ENCODE measurements around the gene CCDC102A. TPM values are rescaled to one million over a fixed set of nuclear protein-coding genes. Genes with fewer than 3 reads are reported as not detected.
"Not testable (repeated sequence)": the region's sequence is repeated elsewhere in the genome, so short reads cannot be mapped to it uniquely, and the experiment has no call there.

Gene CCDC102A
- total RNA-seq, 2 experiments from 2014 or later: 16.3 to 18.2 TPM

- CTCF ChIA-PET: interaction anchor here (4.3 to 9.0 kb wide), 2 partner anchors 35 to 75 kb away, joined by 31 to 244 read pairs; partner anchors contain the start of gene CCDC102A
- Mint-ChIP-seq H3K27me3 (ENCODE audit: low read depth) (no peaks in the 10 kb centered on the region), H3K4me3 (no peak overlapping the region), H3K9me3 (ENCODE audit: insufficient read depth) (no peaks in the 10 kb centered on the region), H3K36me3 (ENCODE audit: low read depth) (peaks cover 26% of the 10 kb centered on the region), H3K27ac (peak overlapping the region; percentile 32), H3K4me1 (ENCODE audit: low read depth) (peaks cover 47% of the 10 kb centered on the region)
- ATAC-seq (no peak), DNase-seq (peak; percentile 13)
- POLR2A ChIA-PET: no interaction called here
Measured at GRCh38 chr16:57574086-57574485, 37.7 kb upstream of the CCDC102A start.

- ChIA-PET POLR2A (no interaction called here), CTCF (interaction anchor here (9.0 kb wide), 1 partner anchor 76 kb away, joined by 244 read pairs; no protein-coding TSS in a partner anchor)
- Mint-ChIP-seq H3K9me3 (ENCODE audit: insufficient read depth) (no peaks in the 10 kb centered on the region), H3K4me1 (ENCODE audit: low read depth) (peaks cover 38% of the 10 kb centered on the region), H3K27ac (peak overlapping the region; percentile 60), H3K36me3 (ENCODE audit: low read depth) (peaks cover 32% of the 10 kb centered on the region), H3K27me3 (ENCODE audit: low read depth) (no peaks in the 10 kb centered on the region), H3K4me3 (no peak overlapping the region)
- DNase-seq (peak; percentile 14), ATAC-seq (no peak)
Measured at GRCh38 chr16:57572978-57573728, 36.8 kb upstream of the CCDC102A start.

GRCh38 chr16:57571098-57571497, 34.7 kb upstream of the CCDC102A start:
- no peaks in the 10 kb centered on the region for H3K27me3 Mint-ChIP-seq (ENCODE audit: low read depth)
- ChIA-PET CTCF (interaction anchor here (9.0 kb wide), 1 partner anchor 78 kb away, joined by 244 read pairs; no protein-coding TSS in a partner anchor), POLR2A (interaction anchor here (0.9 kb wide), 1 partner anchor 9 kb away, joined by 3 read pairs; no protein-coding TSS in a partner anchor)
- H3K4me3 Mint-ChIP-seq: no peak overlapping the region
- ATAC-seq (no peak), DNase-seq (no peak)
- H3K36me3 Mint-ChIP-seq (ENCODE audit: low read depth): peaks cover 44% of the 10 kb centered on the region
- H3K9me3 Mint-ChIP-seq (ENCODE audit: insufficient read depth): no peaks in the 10 kb centered on the region
- H3K27ac Mint-ChIP-seq: no peak overlapping the region
- peaks cover 17% of the 10 kb centered on the region for H3K4me1 Mint-ChIP-seq (ENCODE audit: low read depth)

GRCh38 chr16:57570301-57571070, 34.1 kb upstream of the CCDC102A start:
- POLR2A ChIA-PET: interaction anchor here (0.9 kb wide), 1 partner anchor 8 kb away, joined by 3 read pairs; no protein-coding TSS in a partner anchor
- CTCF ChIA-PET: interaction anchor here (1.2 kb wide), 1 partner anchor 21 kb away, joined by 4 read pairs; no protein-coding TSS in a partner anchor
- H3K27ac Mint-ChIP-seq: no peak overlapping the region

GRCh38 chr16:57569306-57569946, 33.1 kb upstream of the CCDC102A start:
- no peaks in the 10 kb centered on the region for H3K27me3 Mint-ChIP-seq (ENCODE audit: low read depth)
- POLR2A ChIA-PET: no interaction called here
- H3K4me3 Mint-ChIP-seq: no peak overlapping the region
- no peaks in the 10 kb centered on the region for H3K9me3 Mint-ChIP-seq (ENCODE audit: insufficient read depth)
- CTCF ChIA-PET: interaction anchor here (1.2 kb wide), 1 partner anchor 22 kb away, joined by 4 read pairs; no protein-coding TSS in a partner anchor
- no peak for DNase-seq
- peaks cover 53% of the 10 kb centered on the region for H3K36me3 Mint-ChIP-seq (ENCODE audit: low read depth)
- H3K4me1 Mint-ChIP-seq (ENCODE audit: low read depth): peaks cover 8% of the 10 kb centered on the region
- H3K27ac Mint-ChIP-seq: peak overlapping the region; percentile 32
- no peak for ATAC-seq

More at GRCh38 chr16:57570301-57571070, 34.1 kb upstream of the CCDC102A start:
- Mint-ChIP-seq H3K4me3 (no peak overlapping the region), H3K27me3 (ENCODE audit: low read depth) (no peaks in the 10 kb centered on the region), H3K36me3 (ENCODE audit: low read depth) (peaks cover 47% of the 10 kb centered on the region), H3K9me3 (ENCODE audit: insufficient read depth) (no peaks in the 10 kb centered on the region), H3K4me1 (ENCODE audit: low read depth) (peaks cover 13% of the 10 kb centered on the region)
- DNase-seq (no peak), ATAC-seq (no peak)

GRCh38 chr16:57568772-57569171, 32.4 kb upstream of the CCDC102A start:
- H3K9me3 Mint-ChIP-seq (ENCODE audit: insufficient read depth); DNase-seq; ATAC-seq; H3K4me1 Mint-ChIP-seq (ENCODE audit: low read depth); CTCF ChIA-PET; POLR2A ChIA-PET; H3K27me3 Mint-ChIP-seq (ENCODE audit: low read depth); H3K4me3 Mint-ChIP-seq; H3K27ac Mint-ChIP-seq: not testable (repeated sequence)
- peaks cover 54% of the 10 kb centered on the region for H3K36me3 Mint-ChIP-seq (ENCODE audit: low read depth)

- CTCF ChIA-PET: no interaction called here
- no peaks in the 10 kb centered on the region for H3K9me3 Mint-ChIP-seq (ENCODE audit: insufficient read depth)
Measured at GRCh38 chr16:57568173-57568678, 31.9 kb upstream of the CCDC102A start.

GRCh38 chr16:57567691-57568090, 31.3 kb upstream of the CCDC102A start:
- no peak overlapping the region for H3K27ac Mint-ChIP-seq
- no peak for DNase-seq
- ChIA-PET CTCF (no interaction called here), POLR2A (no interaction called here)
- H3K27me3 Mint-ChIP-seq (ENCODE audit: low read depth): no peaks in the 10 kb centered on the region
- no peaks in the 10 kb centered on the region for H3K9me3 Mint-ChIP-seq (ENCODE audit: insufficient read depth)
- no peak overlapping the region for H3K4me3 Mint-ChIP-seq
- peaks cover under 1% of the 10 kb centered on the region for H3K4me1 Mint-ChIP-seq (ENCODE audit: low read depth)
- peaks cover 55% of the 10 kb centered on the region for H3K36me3 Mint-ChIP-seq (ENCODE audit: low read depth)
- peak; percentile 30 for ATAC-seq

More at GRCh38 chr16:57568173-57568678, 31.9 kb upstream of the CCDC102A start:
- no peak overlapping the region for H3K27ac Mint-ChIP-seq
- POLR2A ChIA-PET: no interaction called here
- peaks cover 3% of the 10 kb centered on the region for H3K4me1 Mint-ChIP-seq (ENCODE audit: low read depth)
- peaks cover 56% of the 10 kb centered on the region for H3K36me3 Mint-ChIP-seq (ENCODE audit: low read depth)
- H3K4me3 Mint-ChIP-seq: no peak overlapping the region
- DNase-seq (no peak), ATAC-seq (no peak)
- no peaks in the 10 kb centered on the region for H3K27me3 Mint-ChIP-seq (ENCODE audit: low read depth)

GRCh38 chr16:57566436-57566835, 30.1 kb upstream of the CCDC102A start:
- Mint-ChIP-seq H3K27ac (peak overlapping the region; percentile 25), H3K27me3 (ENCODE audit: low read depth) (no peaks in the 10 kb centered on the region), H3K4me1 (ENCODE audit: low read depth) (no peaks in the 10 kb centered on the region), H3K9me3 (ENCODE audit: insufficient read depth) (peaks cover under 1% of the 10 kb centered on the region), H3K4me3 (no peak overlapping the region), H3K36me3 (ENCODE audit: low read depth) (peaks cover 67% of the 10 kb centered on the region)
- ATAC-seq (no peak), DNase-seq (no peak)
- ChIA-PET CTCF (interaction anchor here (1.5 kb wide), 1 partner anchor 25 kb away, joined by 3 read pairs; no protein-coding TSS in a partner anchor), POLR2A (no interaction called here)

- Mint-ChIP-seq H3K4me3 (no peak overlapping the region), H3K36me3 (ENCODE audit: low read depth) (peaks cover 71% of the 10 kb centered on the region), H3K27ac (no peak overlapping the region), H3K27me3 (ENCODE audit: low read depth) (no peaks in the 10 kb centered on the region), H3K9me3 (ENCODE audit: insufficient read depth) (peaks cover 6% of the 10 kb centered on the region), H3K4me1 (ENCODE audit: low read depth) (peaks cover 4% of the 10 kb centered on the region)
- DNase-seq (no peak), ATAC-seq (no peak)
- ChIA-PET CTCF (interaction anchor here (1.5 kb wide), 2 partner anchors 11 to 26 kb away, joined by 3 to 7 read pairs; no protein-coding TSS in a partner anchor), POLR2A (interaction anchor here (0.6 kb wide), 1 partner anchor 330 kb away, joined by 3 read pairs; no protein-coding TSS in a partner anchor)
Measured at GRCh38 chr16:57565461-57565860, 29.1 kb upstream of the CCDC102A start.

- CTCF ChIA-PET: interaction anchor here (1.5 kb wide), 2 partner anchors 11 to 26 kb away, joined by 3 to 7 read pairs; no protein-coding TSS in a partner anchor
- ATAC-seq (no peak), DNase-seq (no peak)
- Mint-ChIP-seq H3K27ac (peak overlapping the region; percentile 53), H3K27me3 (ENCODE audit: low read depth) (peaks cover 2% of the 10 kb centered on the region), H3K9me3 (ENCODE audit: insufficient read depth) (peaks cover 14% of the 10 kb centered on the region), H3K4me1 (ENCODE audit: low read depth) (peaks cover 9% of the 10 kb centered on the region), H3K36me3 (ENCODE audit: low read depth) (peaks cover 72% of the 10 kb centered on the region), H3K4me3 (no peak overlapping the region)
- POLR2A ChIA-PET: no interaction called here
Measured at GRCh38 chr16:57564571-57565270, 28.4 kb upstream of the CCDC102A start.
